Lower leg skin (tissue), 3 donors: ENCODE data around the gene DTNBP1.

Experiments used
- POLR2A ChIP-seq, 2 donors: fragments of 450-650 bp; IDR thresholded peaks; one replicate each; pipeline ENCODE4 v1.6.1; 2016 to 2017; ENCODE audit warnings: antibody characterized with exemption in 2 of 2, mild to moderate bottlenecking in 1 of 2, moderate library complexity in 1 of 2
- TF ChIP-seq, protein P1 (sequence below), 3 donors: fragments of 450-650 bp; IDR thresholded peaks; one replicate each; pipeline ENCODE4 v1.5.1; 2016; ENCODE audit warnings: antibody characterized with exemption in 3 of 3, mild to moderate bottlenecking in 3 of 3, moderate library complexity in 2 of 3

DNA sequence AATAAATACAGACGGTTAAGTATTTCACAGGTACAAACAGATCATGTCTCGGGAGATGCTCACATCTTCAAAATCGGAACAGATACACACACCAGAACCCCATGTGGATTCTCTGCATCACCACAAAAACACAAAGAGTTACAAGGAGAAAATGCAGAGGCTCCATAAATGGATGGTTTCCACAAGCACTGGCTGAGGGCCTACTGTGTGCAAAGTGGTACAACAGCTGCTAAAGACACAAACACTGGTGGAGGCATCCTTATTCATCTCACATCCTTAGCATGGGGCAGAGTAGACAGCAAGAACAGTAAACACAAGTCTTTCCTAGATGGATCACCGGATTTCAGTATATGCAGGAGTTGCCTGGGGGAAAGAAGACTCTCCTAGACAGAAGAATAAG lies 88.8 kb downstream of the DTNBP1 start:
- TF ChIP-seq, protein P1, sequence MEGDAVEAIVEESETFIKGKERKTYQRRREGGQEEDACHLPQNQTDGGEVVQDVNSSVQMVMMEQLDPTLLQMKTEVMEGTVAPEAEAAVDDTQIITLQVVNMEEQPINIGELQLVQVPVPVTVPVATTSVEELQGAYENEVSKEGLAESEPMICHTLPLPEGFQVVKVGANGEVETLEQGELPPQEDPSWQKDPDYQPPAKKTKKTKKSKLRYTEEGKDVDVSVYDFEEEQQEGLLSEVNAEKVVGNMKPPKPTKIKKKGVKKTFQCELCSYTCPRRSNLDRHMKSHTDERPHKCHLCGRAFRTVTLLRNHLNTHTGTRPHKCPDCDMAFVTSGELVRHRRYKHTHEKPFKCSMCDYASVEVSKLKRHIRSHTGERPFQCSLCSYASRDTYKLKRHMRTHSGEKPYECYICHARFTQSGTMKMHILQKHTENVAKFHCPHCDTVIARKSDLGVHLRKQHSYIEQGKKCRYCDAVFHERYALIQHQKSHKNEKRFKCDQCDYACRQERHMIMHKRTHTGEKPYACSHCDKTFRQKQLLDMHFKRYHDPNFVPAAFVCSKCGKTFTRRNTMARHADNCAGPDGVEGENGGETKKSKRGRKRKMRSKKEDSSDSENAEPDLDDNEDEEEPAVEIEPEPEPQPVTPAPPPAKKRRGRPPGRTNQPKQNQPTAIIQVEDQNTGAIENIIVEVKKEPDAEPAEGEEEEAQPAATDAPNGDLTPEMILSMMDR (IDR thresholded peaks at IDR 0.05) = no peak
- no peak for TF ChIP-seq POLR2A (IDR thresholded peaks at IDR 0.05)
